Measurements from ENCODE around the gene MACF1.

MACF1 gene

GRCh38 chr1:39392851-39393573 is 188.5 kb downstream of the MACF1 start:
- peaks cover 15% of the 10 kb centered on the region for H3K36me3 Mint-ChIP-seq
- ATAC-seq (ENCODE audit: low read depth) (no peak), DNase-seq (ENCODE audit: low spot score in 2 of 2) (no peak)
- H3K9me3 Mint-ChIP-seq = no peaks in the 10 kb centered on the region
- no peak overlapping the region for H3K4me3 Mint-ChIP-seq
- no peaks in the 10 kb centered on the region for H3K27me3 Mint-ChIP-seq
- H3K4me1 Mint-ChIP-seq = peaks cover 31% of the 10 kb centered on the region
- no peak overlapping the region for H3K27ac Mint-ChIP-seq

DNA sequence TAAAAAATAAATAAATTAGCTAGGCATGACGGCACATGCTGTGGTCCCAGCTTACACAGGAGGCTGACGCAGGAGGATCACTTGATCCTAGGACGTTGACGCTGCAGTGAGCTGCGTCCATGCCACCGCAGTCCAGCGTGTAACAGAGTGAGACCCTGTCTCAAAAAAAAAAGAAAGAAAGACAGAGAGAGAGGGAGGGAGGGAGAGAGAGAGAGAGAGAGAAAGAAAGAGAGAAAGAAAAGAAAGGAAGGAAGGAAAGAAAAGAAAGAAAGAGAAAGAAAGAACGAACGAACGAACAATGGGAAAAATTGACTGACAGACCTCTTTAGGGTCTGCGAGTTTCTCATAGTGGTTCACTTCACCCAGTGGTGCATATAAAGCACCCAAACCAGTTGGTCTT is 189.2 kb downstream of the MACF1 start:
- no peak overlapping the region for H3K27ac Mint-ChIP-seq
- H3K4me1 Mint-ChIP-seq = peaks cover 37% of the 10 kb centered on the region
- peaks cover 11% of the 10 kb centered on the region for H3K36me3 Mint-ChIP-seq
- H3K9me3 Mint-ChIP-seq = no peaks in the 10 kb centered on the region
- no peak overlapping the region for H3K4me3 Mint-ChIP-seq
- no peaks in the 10 kb centered on the region for H3K27me3 Mint-ChIP-seq
- DNase-seq (ENCODE audit: low spot score in 2 of 2) = no peak
- no peak for ATAC-seq (ENCODE audit: low read depth)

- no peak overlapping the region for H3K4me3 Mint-ChIP-seq
Observed at GRCh38 chr1:39394059-39394458, 189.6 kb downstream of the MACF1 start.

DNA sequence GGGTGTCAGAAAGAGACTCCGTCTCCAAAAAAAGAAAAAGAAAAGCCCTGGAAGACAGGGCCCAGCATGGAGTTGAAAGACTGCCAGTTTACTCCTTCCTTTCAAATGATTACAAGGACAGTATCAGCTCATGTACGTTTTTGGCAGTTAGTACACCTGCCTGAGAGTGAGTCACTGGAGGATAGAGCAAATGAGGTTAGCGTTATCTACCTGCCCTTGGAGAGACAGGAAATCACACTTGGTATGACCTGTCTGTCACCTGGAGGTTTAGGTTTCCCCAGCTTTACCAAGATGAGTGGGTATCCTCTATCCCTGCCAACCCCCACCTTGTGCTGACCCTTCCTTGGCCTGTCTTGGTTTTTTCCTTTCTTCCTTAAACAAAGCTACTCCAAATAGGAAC is 190.1 kb downstream of the MACF1 start:
- H3K4me3 Mint-ChIP-seq = no peak overlapping the region
- H3K9me3 Mint-ChIP-seq = no peaks in the 10 kb centered on the region
- ATAC-seq (ENCODE audit: low read depth) (no peak), DNase-seq (ENCODE audit: low spot score in 2 of 2) (no peak)
- H3K27me3 Mint-ChIP-seq = no peaks in the 10 kb centered on the region
- H3K36me3 Mint-ChIP-seq = peaks cover 12% of the 10 kb centered on the region
- peaks cover 43% of the 10 kb centered on the region for H3K4me1 Mint-ChIP-seq
- peak overlapping the region; percentile 77 for H3K27ac Mint-ChIP-seq

More at GRCh38 chr1:39394059-39394458, 189.6 kb downstream of the MACF1 start:
- no peak for DNase-seq (ENCODE audit: low spot score in 2 of 2)
- no peaks in the 10 kb centered on the region for H3K27me3 Mint-ChIP-seq
- H3K4me1 Mint-ChIP-seq = peaks cover 41% of the 10 kb centered on the region
- H3K27ac Mint-ChIP-seq = peak overlapping the region; percentile 77
- H3K9me3 Mint-ChIP-seq = no peaks in the 10 kb centered on the region
- peaks cover 11% of the 10 kb centered on the region for H3K36me3 Mint-ChIP-seq
- ATAC-seq (ENCODE audit: low read depth) = no peak

DNA sequence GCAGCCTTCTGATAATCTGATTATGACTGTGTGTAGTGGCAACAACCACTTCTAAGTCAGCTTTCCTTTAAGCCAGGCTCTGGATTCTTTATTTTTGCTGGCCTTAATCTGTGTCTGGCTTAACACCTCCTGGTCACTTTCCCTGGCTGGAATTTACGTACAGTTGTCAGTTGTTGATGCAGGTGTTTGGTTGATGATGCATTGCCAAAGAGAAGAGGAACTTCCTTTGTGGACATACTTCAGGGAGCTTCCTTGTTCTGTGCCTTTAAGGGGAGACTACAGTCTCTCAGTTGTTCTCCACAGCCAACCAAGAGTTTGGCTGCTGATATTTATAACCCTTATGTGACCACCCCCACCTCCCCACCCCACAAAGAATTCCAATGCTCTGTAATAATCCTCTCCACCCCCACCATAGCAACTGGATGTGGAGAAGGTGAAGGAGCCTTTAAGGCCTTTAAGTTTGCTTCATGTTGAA is 190.9 kb downstream of the MACF1 start:
- peak; percentile 75 for ATAC-seq (ENCODE audit: low read depth)
- Mint-ChIP-seq H3K27ac (peak overlapping the region; percentile 77), H3K36me3 (peaks cover 9% of the 10 kb centered on the region), H3K4me1 (peaks cover 47% of the 10 kb centered on the region), H3K9me3 (no peaks in the 10 kb centered on the region), H3K27me3 (no peaks in the 10 kb centered on the region), H3K4me3 (no peak overlapping the region)
- no peak for DNase-seq (ENCODE audit: low spot score in 2 of 2)

GRCh38 chr1:39396671-39397070 is 192.2 kb downstream of the MACF1 start:
- H3K27ac Mint-ChIP-seq = peak overlapping the region; percentile 38
- no peak overlapping the region for H3K4me3 Mint-ChIP-seq
- no peaks in the 10 kb centered on the region for H3K9me3 Mint-ChIP-seq
- DNase-seq (ENCODE audit: low spot score in 2 of 2) (no peak), ATAC-seq (ENCODE audit: low read depth) (no peak)
- peaks cover 6% of the 10 kb centered on the region for H3K36me3 Mint-ChIP-seq
- peaks cover 46% of the 10 kb centered on the region for H3K4me1 Mint-ChIP-seq
- no peaks in the 10 kb centered on the region for H3K27me3 Mint-ChIP-seq

DNA sequence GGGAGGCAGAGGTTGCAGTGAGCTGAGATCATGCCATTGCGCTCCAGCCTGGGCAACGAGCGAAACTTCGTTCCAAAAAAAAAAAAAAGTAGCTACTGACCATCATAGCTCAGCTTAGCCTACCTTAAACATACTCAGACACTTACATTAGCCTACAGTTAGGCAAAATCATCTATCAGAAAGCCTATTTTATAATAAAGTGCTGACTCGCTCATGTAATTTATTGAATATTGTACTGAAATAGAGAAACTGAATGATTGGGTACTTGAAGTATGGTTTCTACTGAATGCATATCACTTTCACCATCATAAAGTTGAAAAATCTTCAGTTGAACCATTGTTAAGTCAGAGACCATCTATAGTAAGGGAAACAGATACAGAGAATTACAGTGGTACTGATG is 193.0 kb downstream of the MACF1 start:
- Mint-ChIP-seq H3K27me3 (no peaks in the 10 kb centered on the region), H3K27ac (no peak overlapping the region)

GRCh38 chr1:39398278-39399021 is 194.0 kb downstream of the MACF1 start:
- DNase-seq (ENCODE audit: low spot score in 2 of 2) (no peak), ATAC-seq (ENCODE audit: low read depth) (peak; percentile 32)
- Mint-ChIP-seq H3K27me3 (no peaks in the 10 kb centered on the region), H3K4me3 (peak overlapping the region; percentile 21), H3K36me3 (peaks cover 6% of the 10 kb centered on the region), H3K4me1 (peaks cover 48% of the 10 kb centered on the region), H3K27ac (peak overlapping the region; percentile 41), H3K9me3 (no peaks in the 10 kb centered on the region)

More for the DNA sequence above, 193.0 kb downstream of the MACF1 start:
- Mint-ChIP-seq H3K4me1 (peaks cover 43% of the 10 kb centered on the region), H3K4me3 (no peak overlapping the region), H3K36me3 (peaks cover 4% of the 10 kb centered on the region), H3K9me3 (no peaks in the 10 kb centered on the region)
- DNase-seq (ENCODE audit: low spot score in 2 of 2) = no peak
- no peak for ATAC-seq (ENCODE audit: low read depth)

DNA sequence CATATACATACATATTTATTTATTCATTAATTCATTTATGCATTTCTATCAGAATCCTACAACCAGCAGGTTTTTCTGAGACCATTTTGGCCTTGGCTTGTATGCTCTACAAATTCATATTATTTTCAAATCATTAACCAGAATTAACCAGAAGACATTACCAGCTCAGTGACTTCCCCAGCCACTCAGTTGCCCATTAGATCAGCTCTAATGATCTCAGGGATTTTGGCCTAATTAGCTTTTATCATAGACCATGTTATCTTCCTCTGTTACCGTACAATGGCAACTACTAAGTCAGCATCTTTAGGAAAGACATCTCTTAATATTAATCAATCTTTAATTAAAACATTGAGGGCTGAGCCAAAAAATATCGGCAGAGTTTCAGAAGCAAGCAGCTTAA is 196.6 kb downstream of the MACF1 start:
- H3K36me3 Mint-ChIP-seq = peaks cover 6% of the 10 kb centered on the region
- H3K4me3 Mint-ChIP-seq = no peak overlapping the region
- H3K27ac Mint-ChIP-seq = no peak overlapping the region
- H3K9me3 Mint-ChIP-seq = no peaks in the 10 kb centered on the region
- H3K4me1 Mint-ChIP-seq = peaks cover 33% of the 10 kb centered on the region
- no peaks in the 10 kb centered on the region for H3K27me3 Mint-ChIP-seq
- ATAC-seq (ENCODE audit: low read depth) (no peak), DNase-seq (ENCODE audit: low spot score in 2 of 2) (no peak)

DNA sequence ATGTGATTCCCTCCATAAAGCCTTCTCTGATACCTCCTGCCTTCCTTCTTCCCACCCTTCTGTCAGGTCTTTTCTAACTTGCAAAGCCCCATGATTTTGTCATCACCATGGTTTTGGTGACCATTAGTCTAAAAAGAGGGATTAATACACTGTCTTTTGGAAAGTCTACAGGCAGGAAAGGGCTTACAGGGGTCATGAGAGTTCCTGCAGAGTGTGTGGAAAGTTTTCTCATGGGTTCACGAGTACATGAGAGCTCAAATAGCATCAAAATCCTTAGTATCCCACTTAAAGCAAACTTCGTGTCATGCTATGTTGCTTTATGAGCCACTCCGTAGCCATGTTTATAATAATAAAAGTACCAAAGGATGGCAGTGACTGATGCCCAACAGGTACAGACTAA is 200.4 kb downstream of the MACF1 start:
- Mint-ChIP-seq H3K9me3 (no peaks in the 10 kb centered on the region), H3K27ac (no peak overlapping the region), H3K4me1 (peaks cover 20% of the 10 kb centered on the region), H3K27me3 (no peaks in the 10 kb centered on the region), H3K36me3 (peaks cover 5% of the 10 kb centered on the region), H3K4me3 (no peak overlapping the region)
- DNase-seq (ENCODE audit: low spot score in 2 of 2) = no peak
- no peak for ATAC-seq (ENCODE audit: low read depth)

- H3K9me3 Mint-ChIP-seq = no peaks in the 10 kb centered on the region
Observed at GRCh38 chr1:39405358-39405757, 200.9 kb downstream of the MACF1 start.

DNA sequence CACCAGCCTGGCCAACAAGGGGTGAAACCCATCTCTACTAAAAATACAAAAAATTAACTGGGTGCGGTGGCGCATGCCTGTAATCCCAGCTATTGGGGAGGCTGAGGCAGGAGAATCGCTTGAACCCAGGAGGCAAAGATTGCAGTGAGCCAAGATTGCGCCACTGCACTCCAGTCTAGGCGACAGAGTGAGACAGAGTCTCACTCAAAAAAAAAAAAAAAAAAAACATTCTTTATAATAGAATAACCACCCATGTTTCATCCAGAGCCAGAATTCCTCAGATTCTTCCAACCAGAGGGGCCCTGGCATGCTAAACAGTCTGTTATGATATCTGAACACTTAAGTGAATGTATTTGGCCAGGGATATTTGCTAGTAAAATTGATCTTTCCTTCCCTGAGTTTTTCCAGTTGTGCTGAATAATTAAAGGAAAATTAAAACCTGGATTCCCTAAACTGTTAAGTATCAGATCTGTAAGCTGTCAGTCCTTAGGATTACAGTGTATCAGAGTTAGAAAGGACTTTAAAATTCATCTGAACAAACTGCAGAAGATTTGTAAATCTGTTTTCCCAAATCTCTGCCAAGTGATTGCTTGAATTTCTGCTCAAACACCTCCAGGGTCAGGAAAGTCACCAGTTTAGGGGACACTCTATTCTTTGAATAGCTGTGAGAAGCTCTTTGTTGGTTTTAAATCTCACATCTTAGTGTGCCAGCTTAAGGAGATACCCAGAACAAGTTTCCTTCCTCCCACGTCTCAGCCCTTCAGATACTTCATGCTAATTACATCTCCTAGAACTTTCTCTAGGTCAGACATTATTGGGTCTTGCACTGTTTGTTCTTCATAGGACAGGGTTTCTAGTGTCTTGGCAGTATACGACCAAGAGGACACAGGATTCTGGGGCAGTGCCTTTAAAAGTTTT is 202.3 kb downstream of the MACF1 start:
- H3K9me3 Mint-ChIP-seq = no peaks in the 10 kb centered on the region
- H3K4me3 Mint-ChIP-seq = no peak overlapping the region
- ATAC-seq (ENCODE audit: low read depth) (no peak), DNase-seq (ENCODE audit: low spot score in 2 of 2) (no peak)
- H3K27ac Mint-ChIP-seq = no peak overlapping the region
- no peaks in the 10 kb centered on the region for H3K27me3 Mint-ChIP-seq
- peaks cover 27% of the 10 kb centered on the region for H3K4me1 Mint-ChIP-seq
- peaks cover 6% of the 10 kb centered on the region for H3K36me3 Mint-ChIP-seq

More at GRCh38 chr1:39405358-39405757, 200.9 kb downstream of the MACF1 start:
- ATAC-seq (ENCODE audit: low read depth) = no peak
- no peak overlapping the region for H3K4me3 Mint-ChIP-seq
- H3K36me3 Mint-ChIP-seq = peaks cover 5% of the 10 kb centered on the region
- no peak overlapping the region for H3K27ac Mint-ChIP-seq
- DNase-seq (ENCODE audit: low spot score in 2 of 2) = no peak
- H3K4me1 Mint-ChIP-seq = peaks cover 24% of the 10 kb centered on the region
- H3K27me3 Mint-ChIP-seq = no peaks in the 10 kb centered on the region

GRCh38 chr1:39407510-39407895 is 203.0 kb downstream of the MACF1 start:
- no peak overlapping the region for H3K27ac Mint-ChIP-seq
- H3K4me1 Mint-ChIP-seq = peaks cover 26% of the 10 kb centered on the region
- no peaks in the 10 kb centered on the region for H3K9me3 Mint-ChIP-seq
- DNase-seq (ENCODE audit: low spot score in 2 of 2) (no peak), ATAC-seq (ENCODE audit: low read depth) (no peak)
- H3K36me3 Mint-ChIP-seq = peaks cover 6% of the 10 kb centered on the region
- H3K27me3 Mint-ChIP-seq = no peaks in the 10 kb centered on the region
- peak overlapping the region; percentile 92 for H3K4me3 Mint-ChIP-seq

Data from memory B cell (primary cell).